Prostate gland (tissue), 2 donors: ENCODE data around the gene OR1N2.
"Not testable (repeated sequence)": the region's sequence is repeated elsewhere in the genome, so short reads cannot be mapped to it uniquely, and the experiment has no call there.

ENCODE experiments used
- POLR2A ChIP-seq: fragments of 450-650 bp; IDR thresholded peaks from one replicate; pipeline ENCODE4 v1.6.1; 2016; ENCODE audit warnings: antibody characterized with exemption, mild to moderate bottlenecking
- POLR2AphosphoS5 ChIP-seq: sonication (generic); formaldehyde crosslinking; IDR thresholded peaks from one replicate; pipeline ENCODE4 v1.6.1; 2017; ENCODE audit warnings: antibody characterized with exemption
- TF ChIP-seq, protein P1 (sequence below), 4 experiments: fragments of 200-600 bp in 2 of 4; fragments of 450-650 bp in 2 of 4; sonication (generic) in 2 of 4; IDR thresholded peaks; 1 replicate in 3 of 4; 2 replicates in 1 of 4; pipeline ENCODE4 v1.5.1; 2016 to 2019; ENCODE audit warnings: antibody characterized with exemption in 4 of 4, mild to moderate bottlenecking in 2 of 4, moderate library complexity in 2 of 4

DNA sequence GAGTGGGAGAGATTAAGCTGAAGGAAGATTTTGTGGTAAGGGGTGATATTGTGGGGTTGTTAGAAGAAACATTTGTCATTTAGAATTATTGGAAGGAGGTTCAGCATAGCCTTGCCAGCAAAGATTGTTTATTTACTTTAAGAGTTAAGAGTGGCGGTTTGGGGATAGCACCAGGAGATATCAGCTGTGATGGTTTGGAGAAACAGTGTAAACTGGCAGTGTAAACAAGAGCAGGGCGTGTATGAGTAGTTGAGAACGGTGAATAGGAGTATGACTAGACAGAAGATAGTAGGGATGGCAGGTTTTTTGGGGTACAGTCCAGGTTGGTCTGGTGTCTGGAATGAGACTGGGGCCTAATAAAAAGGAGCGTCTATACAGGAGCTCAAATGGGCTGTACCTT lies 21.8 kb upstream of the OR1N2 start:
- TF ChIP-seq, protein P1, sequence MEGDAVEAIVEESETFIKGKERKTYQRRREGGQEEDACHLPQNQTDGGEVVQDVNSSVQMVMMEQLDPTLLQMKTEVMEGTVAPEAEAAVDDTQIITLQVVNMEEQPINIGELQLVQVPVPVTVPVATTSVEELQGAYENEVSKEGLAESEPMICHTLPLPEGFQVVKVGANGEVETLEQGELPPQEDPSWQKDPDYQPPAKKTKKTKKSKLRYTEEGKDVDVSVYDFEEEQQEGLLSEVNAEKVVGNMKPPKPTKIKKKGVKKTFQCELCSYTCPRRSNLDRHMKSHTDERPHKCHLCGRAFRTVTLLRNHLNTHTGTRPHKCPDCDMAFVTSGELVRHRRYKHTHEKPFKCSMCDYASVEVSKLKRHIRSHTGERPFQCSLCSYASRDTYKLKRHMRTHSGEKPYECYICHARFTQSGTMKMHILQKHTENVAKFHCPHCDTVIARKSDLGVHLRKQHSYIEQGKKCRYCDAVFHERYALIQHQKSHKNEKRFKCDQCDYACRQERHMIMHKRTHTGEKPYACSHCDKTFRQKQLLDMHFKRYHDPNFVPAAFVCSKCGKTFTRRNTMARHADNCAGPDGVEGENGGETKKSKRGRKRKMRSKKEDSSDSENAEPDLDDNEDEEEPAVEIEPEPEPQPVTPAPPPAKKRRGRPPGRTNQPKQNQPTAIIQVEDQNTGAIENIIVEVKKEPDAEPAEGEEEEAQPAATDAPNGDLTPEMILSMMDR (IDR thresholded peaks at IDR 0.05) = not testable (repeated sequence)
- not testable (repeated sequence) for TF ChIP-seq POLR2AphosphoS5, POLR2A
